Measurements from ENCODE around the gene EEFSEC.

Gene EEFSEC

GRCh38 chr3:128296469-128297251 lies 143.4 kb downstream of the EEFSEC start:
- no peaks in the 10 kb centered on the region for H3K36me3 ChIP-seq (ENCODE audit: control insufficient read depth in 1 of 2, insufficient read depth in 2 of 2, low read length in 2 of 2)
- H3K27ac ChIP-seq (ENCODE audit: low read length), result no peak overlapping the region

DNA sequence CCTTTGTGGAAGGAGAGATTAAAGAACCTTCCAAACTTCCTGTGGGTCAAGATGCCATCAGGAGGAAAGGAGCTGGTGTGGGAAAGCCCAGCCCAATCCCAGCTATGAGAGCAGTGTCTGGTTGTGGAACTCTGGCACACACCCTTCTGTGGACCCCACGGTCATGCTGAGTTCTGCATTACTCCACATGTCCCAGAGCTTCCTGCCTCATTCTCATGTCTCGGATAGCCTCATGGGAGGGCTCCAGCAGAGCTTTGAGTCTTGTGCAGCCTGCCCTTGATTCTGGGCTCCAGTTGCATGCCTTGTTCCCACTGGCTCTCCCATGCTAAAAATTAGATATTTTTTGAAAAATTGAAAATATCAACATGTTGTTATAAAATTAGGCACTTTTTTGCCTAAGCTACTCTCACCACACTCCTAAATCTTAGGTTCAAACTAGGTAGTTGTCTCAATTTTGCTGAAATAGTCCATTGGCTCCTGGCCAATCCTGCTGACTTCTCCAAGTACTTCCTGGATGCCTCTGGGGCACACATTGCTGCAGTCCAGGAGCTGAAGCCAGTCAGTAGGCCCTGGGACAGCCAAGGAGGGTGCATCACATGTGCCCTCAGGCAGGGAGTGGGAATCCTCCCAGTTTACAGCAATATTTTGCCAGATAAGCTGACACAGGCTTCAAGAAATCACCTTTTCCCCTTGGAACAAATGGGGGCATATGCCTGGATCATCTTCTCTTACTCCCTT lies 144.3 kb downstream of the EEFSEC start:
- Histone ChIP-seq H3K36me3 (ENCODE audit: control insufficient read depth in 1 of 2, insufficient read depth in 2 of 2, low read length in 2 of 2) (no peaks in the 10 kb centered on the region), H3K27me3 (ENCODE audit: low read depth, low read length) (no peaks in the 10 kb centered on the region), H3K4me1 (ENCODE audit: control insufficient read depth in 1 of 2, insufficient read depth in 2 of 2, low read length in 2 of 2) (no peaks in the 10 kb centered on the region), H3K27ac (ENCODE audit: low read length) (no peak overlapping the region), H3K4me3 (ENCODE audit: low read depth in 1 of 2, low read length in 2 of 2) (no peak overlapping the region), H3K9me3 (ENCODE audit: control insufficient read depth in 1 of 2, low read length in 2 of 2) (no peaks in the 10 kb centered on the region)

More at GRCh38 chr3:128296469-128297251, 143.4 kb downstream of the EEFSEC start:
- H3K27me3 ChIP-seq (ENCODE audit: low read depth, low read length), result no peaks in the 10 kb centered on the region
- no peaks in the 10 kb centered on the region for H3K4me1 ChIP-seq (ENCODE audit: control insufficient read depth in 1 of 2, insufficient read depth in 2 of 2, low read length in 2 of 2)
- no peak overlapping the region for H3K4me3 ChIP-seq (ENCODE audit: low read depth in 1 of 2, low read length in 2 of 2)
- H3K9me3 ChIP-seq (ENCODE audit: control insufficient read depth in 1 of 2, low read length in 2 of 2), result no peaks in the 10 kb centered on the region

GRCh38 chr3:128301186-128302023 lies 148.1 kb downstream of the EEFSEC start:
- no peaks in the 10 kb centered on the region for H3K36me3 ChIP-seq (ENCODE audit: control insufficient read depth in 1 of 2, insufficient read depth in 2 of 2, low read length in 2 of 2)
- no peak overlapping the region for H3K27ac ChIP-seq (ENCODE audit: low read length)
- no peak overlapping the region for H3K4me3 ChIP-seq (ENCODE audit: low read depth in 1 of 2, low read length in 2 of 2)
- no peaks in the 10 kb centered on the region for H3K9me3 ChIP-seq (ENCODE audit: control insufficient read depth in 1 of 2, low read length in 2 of 2)
- H3K27me3 ChIP-seq (ENCODE audit: low read depth, low read length), result no peaks in the 10 kb centered on the region
- H3K4me1 ChIP-seq (ENCODE audit: control insufficient read depth in 1 of 2, insufficient read depth in 2 of 2, low read length in 2 of 2), result no peaks in the 10 kb centered on the region

GRCh38 chr3:128306481-128306880 lies 153.2 kb downstream of the EEFSEC start:
- Histone ChIP-seq H3K4me3 (ENCODE audit: low read depth in 1 of 2, low read length in 2 of 2) (no peak overlapping the region), H3K4me1 (ENCODE audit: control insufficient read depth in 1 of 2, insufficient read depth in 2 of 2, low read length in 2 of 2) (no peaks in the 10 kb centered on the region), H3K27ac (ENCODE audit: low read length) (no peak overlapping the region), H3K36me3 (ENCODE audit: control insufficient read depth in 1 of 2, insufficient read depth in 2 of 2, low read length in 2 of 2) (peaks cover 0 to 6% of the 10 kb centered on the region in 2 donors), H3K9me3 (ENCODE audit: control insufficient read depth in 1 of 2, low read length in 2 of 2) (no peaks in the 10 kb centered on the region), H3K27me3 (ENCODE audit: low read depth, low read length) (no peaks in the 10 kb centered on the region)

DNA sequence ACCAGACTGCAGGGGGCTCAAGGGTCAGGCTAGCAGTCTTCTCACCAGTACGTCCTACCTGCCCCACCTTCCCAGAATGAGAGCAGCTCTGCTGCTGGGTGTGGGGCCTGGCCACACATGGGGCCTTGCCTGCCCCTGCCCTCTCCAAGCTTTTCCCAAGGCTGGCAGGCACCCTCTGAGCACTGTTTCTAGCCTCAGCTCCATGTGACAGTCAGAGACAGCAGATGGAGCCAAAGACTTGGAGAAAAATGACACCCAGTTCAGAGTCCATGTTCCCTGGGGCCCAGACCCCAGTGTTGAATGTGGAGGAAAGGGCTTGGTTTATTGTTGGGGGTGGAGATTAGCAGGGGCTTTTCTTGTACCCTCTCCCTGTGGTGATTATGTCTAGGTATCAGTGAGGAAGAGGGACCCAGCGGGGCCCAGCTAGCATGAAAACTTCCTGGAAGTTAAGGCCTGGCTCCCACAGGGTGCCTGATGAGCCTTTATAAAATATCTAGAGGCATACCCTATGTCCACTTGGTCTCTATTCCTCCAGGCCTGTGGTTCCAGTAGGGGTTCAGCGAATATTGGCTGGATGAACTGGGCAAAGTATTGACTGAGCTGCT lies 153.8 kb downstream of the EEFSEC start:
- H3K36me3 ChIP-seq (ENCODE audit: control insufficient read depth in 1 of 2, insufficient read depth in 2 of 2, low read length in 2 of 2), result peaks cover 0 to 6% of the 10 kb centered on the region in 2 donors
- no peaks in the 10 kb centered on the region for H3K4me1 ChIP-seq (ENCODE audit: control insufficient read depth in 1 of 2, insufficient read depth in 2 of 2, low read length in 2 of 2)
- H3K27ac ChIP-seq (ENCODE audit: low read length), result no peak overlapping the region
- H3K4me3 ChIP-seq (ENCODE audit: low read depth in 1 of 2, low read length in 2 of 2), result no peak overlapping the region
- H3K9me3 ChIP-seq (ENCODE audit: control insufficient read depth in 1 of 2, low read length in 2 of 2), result no peaks in the 10 kb centered on the region
- no peaks in the 10 kb centered on the region for H3K27me3 ChIP-seq (ENCODE audit: low read depth, low read length)

DNA sequence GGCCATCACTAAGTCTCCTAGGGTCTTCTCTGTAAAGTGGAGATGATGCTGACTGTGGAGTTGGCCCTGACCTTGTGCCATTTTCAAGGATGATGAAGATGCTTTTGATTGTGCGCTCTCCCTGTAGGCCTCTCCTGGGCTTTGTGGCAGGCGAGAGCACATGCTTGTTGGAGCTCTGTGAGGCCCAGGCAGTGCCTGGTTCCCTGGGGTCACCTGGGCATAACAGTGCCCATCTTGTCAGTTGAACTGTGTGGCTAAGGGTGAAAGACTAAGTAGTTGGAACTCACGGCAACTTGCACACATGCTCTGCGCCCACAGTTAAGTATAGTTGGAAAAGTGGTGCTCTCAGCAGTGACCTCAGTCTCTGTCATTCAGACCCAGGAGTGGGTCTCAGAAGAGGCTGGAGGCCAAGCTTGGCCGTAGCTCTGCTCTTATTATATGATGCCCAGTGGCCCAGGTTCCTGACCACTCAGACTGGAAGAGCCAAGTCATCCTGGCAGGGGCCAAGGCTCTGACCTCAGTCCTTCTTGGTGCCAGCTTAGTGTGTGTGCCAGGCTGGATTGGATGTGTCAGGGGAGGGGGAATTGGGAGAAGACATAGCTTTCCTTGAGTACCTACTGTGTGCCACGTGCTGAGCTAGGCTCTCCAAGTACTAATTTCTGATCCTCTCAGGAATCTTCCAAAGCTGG lies 154.6 kb downstream of the EEFSEC start:
- H3K27ac ChIP-seq (ENCODE audit: low read length), result no peak overlapping the region

GRCh38 chr3:128309026-128309425 lies 155.7 kb downstream of the EEFSEC start:
- Histone ChIP-seq H3K36me3 (ENCODE audit: control insufficient read depth in 1 of 2, insufficient read depth in 2 of 2, low read length in 2 of 2) (peaks cover 0 to 6% of the 10 kb centered on the region in 2 donors), H3K27ac (ENCODE audit: low read length) (no peak overlapping the region), H3K4me3 (ENCODE audit: low read depth in 1 of 2, low read length in 2 of 2) (no peak overlapping the region), H3K4me1 (ENCODE audit: control insufficient read depth in 1 of 2, insufficient read depth in 2 of 2, low read length in 2 of 2) (no peaks in the 10 kb centered on the region), H3K9me3 (ENCODE audit: control insufficient read depth in 1 of 2, low read length in 2 of 2) (no peaks in the 10 kb centered on the region), H3K27me3 (ENCODE audit: low read depth, low read length) (no peaks in the 10 kb centered on the region)

More for the DNA sequence above, 154.6 kb downstream of the EEFSEC start:
- Histone ChIP-seq H3K4me1 (ENCODE audit: control insufficient read depth in 1 of 2, insufficient read depth in 2 of 2, low read length in 2 of 2) (no peaks in the 10 kb centered on the region), H3K4me3 (ENCODE audit: low read depth in 1 of 2, low read length in 2 of 2) (no peak overlapping the region), H3K36me3 (ENCODE audit: control insufficient read depth in 1 of 2, insufficient read depth in 2 of 2, low read length in 2 of 2) (peaks cover 0 to 6% of the 10 kb centered on the region in 2 donors), H3K27me3 (ENCODE audit: low read depth, low read length) (no peaks in the 10 kb centered on the region), H3K9me3 (ENCODE audit: control insufficient read depth in 1 of 2, low read length in 2 of 2) (no peaks in the 10 kb centered on the region)

DNA sequence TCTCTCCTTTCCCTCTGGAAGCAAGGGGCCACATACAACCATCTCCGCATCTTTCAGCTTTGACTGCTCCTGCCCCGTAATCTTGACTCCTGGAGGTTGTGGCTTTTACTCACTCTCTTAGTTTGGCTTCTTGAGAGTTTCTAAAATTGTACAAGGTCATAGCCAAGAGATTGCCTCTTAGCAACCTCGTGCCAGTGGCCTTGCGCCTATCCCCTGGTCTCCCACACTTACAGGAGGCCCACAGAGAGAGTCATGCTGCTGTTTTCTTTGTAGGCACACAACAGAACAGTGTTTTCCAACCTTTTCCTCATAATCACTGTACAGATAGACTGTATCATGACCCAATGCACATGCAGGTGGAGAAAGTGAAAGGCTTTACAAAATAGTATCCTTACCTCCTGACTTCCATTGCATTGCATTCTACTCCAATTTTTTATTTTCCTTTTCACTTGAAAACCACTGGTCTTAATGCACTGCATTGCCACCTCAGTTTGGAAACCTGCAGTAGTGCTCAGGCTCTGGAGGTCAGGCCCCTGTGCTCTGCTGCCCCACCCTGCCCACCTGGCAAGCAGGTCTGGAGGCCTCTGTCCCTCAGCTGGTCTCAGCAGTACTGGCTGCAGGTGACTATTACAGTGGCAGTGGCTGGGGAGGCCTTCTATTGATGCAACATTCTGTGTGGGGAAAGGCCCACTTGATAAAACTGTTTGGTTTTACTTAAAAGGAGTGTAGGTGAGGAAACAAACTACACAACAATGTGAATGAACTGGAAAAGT lies 157.2 kb downstream of the EEFSEC start:
- peaks cover 0 to 6% of the 10 kb centered on the region in 2 donors for H3K36me3 ChIP-seq (ENCODE audit: control insufficient read depth in 1 of 2, insufficient read depth in 2 of 2, low read length in 2 of 2)
- H3K27ac ChIP-seq (ENCODE audit: low read length), result no peak overlapping the region
- H3K4me3 ChIP-seq (ENCODE audit: low read depth in 1 of 2, low read length in 2 of 2), result no peak overlapping the region
- no peaks in the 10 kb centered on the region for H3K27me3 ChIP-seq (ENCODE audit: low read depth, low read length)
- H3K9me3 ChIP-seq (ENCODE audit: control insufficient read depth in 1 of 2, low read length in 2 of 2), result no peaks in the 10 kb centered on the region
- no peaks in the 10 kb centered on the region for H3K4me1 ChIP-seq (ENCODE audit: control insufficient read depth in 1 of 2, insufficient read depth in 2 of 2, low read length in 2 of 2)

DNA sequence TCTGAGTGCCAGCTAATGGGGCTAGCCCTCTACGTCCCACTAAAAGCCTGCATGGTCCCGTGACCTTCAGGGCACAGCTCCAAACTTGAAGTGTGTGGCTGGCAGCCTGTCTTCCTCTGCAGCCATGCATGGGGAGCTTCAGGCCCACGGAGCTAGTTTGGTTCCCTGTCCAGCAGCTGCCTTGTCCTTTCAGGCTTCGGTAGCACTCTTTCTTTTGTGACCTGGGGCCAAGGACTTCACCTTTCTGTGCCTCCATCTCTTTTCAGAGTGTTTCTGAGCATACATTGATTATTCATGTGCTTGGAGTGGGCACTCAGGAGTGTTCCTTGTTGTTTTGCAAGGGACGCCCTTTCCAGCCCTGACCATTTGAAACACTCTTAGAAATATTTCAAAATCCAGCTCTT lies 158.2 kb downstream of the EEFSEC start:
- H3K27ac ChIP-seq (ENCODE audit: low read length), result no peak overlapping the region
- no peaks in the 10 kb centered on the region for H3K9me3 ChIP-seq (ENCODE audit: control insufficient read depth in 1 of 2, low read length in 2 of 2)
- no peaks in the 10 kb centered on the region for H3K27me3 ChIP-seq (ENCODE audit: low read depth, low read length)
- H3K36me3 ChIP-seq (ENCODE audit: control insufficient read depth in 1 of 2, insufficient read depth in 2 of 2, low read length in 2 of 2), result peaks cover 0 to 6% of the 10 kb centered on the region in 2 donors
- H3K4me3 ChIP-seq (ENCODE audit: low read depth in 1 of 2, low read length in 2 of 2), result no peak overlapping the region
- peaks cover 0 to 3% of the 10 kb centered on the region in 2 donors for H3K4me1 ChIP-seq (ENCODE audit: control insufficient read depth in 1 of 2, insufficient read depth in 2 of 2, low read length in 2 of 2)

DNA sequence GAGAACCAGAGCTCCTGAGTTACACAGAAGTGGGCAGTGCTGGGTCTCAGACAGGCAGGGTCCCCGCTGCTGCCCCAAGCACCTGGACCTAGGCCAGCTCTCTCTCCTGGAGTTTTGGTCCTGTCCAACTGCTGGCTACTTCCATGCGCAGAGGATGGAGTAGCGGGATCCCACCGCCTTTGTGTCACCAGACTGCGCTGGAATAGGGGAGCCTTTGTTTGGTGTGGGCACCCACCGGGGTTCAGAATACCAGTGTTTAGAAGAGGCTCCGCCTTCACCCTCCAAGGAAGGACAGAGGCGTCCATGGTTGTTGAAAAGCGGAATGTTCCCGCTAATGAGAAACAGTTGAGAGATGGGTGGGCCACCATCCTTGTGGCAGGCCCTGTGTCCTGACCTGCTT lies 159.0 kb downstream of the EEFSEC start:
- Histone ChIP-seq H3K4me3 (ENCODE audit: low read depth in 1 of 2, low read length in 2 of 2) (no peak overlapping the region), H3K36me3 (ENCODE audit: control insufficient read depth in 1 of 2, insufficient read depth in 2 of 2, low read length in 2 of 2) (peaks cover 0 to 6% of the 10 kb centered on the region in 2 donors), H3K27ac (ENCODE audit: low read length) (no peak overlapping the region), H3K9me3 (ENCODE audit: control insufficient read depth in 1 of 2, low read length in 2 of 2) (no peaks in the 10 kb centered on the region), H3K27me3 (ENCODE audit: low read depth, low read length) (no peaks in the 10 kb centered on the region), H3K4me1 (ENCODE audit: control insufficient read depth in 1 of 2, insufficient read depth in 2 of 2, low read length in 2 of 2) (peaks cover 0 to 12% of the 10 kb centered on the region in 2 donors)
